ENCODE measurements around the gene DNAH7. TPM values are rescaled to one million over a fixed set of nuclear protein-coding genes. Genes with fewer than 3 reads are reported as not detected.

DNAH7 gene
- total and polyA plus RNA-seq, 9 of the 15 experiments (the other 6 are each of a cell fraction or from before 2014, with no cell fraction given): 0.03 to 0.42 (median 0.18) TPM

DNA sequence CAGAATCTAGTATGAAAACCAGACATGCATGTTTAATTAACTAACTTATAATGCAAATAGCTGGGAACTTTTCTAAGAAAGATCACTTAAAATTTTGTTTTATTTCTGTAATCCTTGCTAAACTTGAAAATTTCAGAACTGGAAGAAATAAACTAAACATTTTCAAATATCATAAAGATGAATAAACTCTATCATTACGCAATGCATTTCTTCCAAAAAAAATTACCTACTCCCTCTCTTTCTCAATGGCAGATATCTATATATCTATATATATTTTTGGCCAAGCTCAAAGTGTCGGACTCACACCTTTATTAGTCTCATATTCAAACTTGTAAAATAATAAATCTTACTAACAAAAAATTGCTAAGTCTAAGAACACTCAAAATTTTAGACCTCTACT, 253.6 kb downstream of the DNAH7 start:
- H3K9me1 ChIP-seq (ENCODE audit: control insufficient read depth, insufficient read depth, low read length): no peaks in the 10 kb centered on the region
- no peaks in the 10 kb centered on the region for H3K4me1 ChIP-seq (replicated peaks in 1 of 2; ENCODE audit: control insufficient read depth in 2 of 2, insufficient read depth in 2 of 2, low read length in 2 of 2)
- H4K20me1 ChIP-seq (replicated peaks; ENCODE audit: control insufficient read depth, insufficient read depth, low read length): no peaks in the 10 kb centered on the region
- 59% methylated on average over 2 of the region's 2 CpGs for WGBS (ENCODE audit: insufficient coverage, low coverage, missing lambda C conversion rate)
- no TSS peak for BruUV-seq (replicated peaks)
- DNase-seq (ENCODE audit: extremely low read depth in 1 of 4, low spot score in 3 of 4) (no peak), ATAC-seq (no peak), FAIRE-seq (no peak)
- no peak for TF ChIP-seq ZNF77 (CRISPR knock-in tag; IDR thresholded peaks at IDR 0.05)
- TF ChIP-seq, protein P1, sequence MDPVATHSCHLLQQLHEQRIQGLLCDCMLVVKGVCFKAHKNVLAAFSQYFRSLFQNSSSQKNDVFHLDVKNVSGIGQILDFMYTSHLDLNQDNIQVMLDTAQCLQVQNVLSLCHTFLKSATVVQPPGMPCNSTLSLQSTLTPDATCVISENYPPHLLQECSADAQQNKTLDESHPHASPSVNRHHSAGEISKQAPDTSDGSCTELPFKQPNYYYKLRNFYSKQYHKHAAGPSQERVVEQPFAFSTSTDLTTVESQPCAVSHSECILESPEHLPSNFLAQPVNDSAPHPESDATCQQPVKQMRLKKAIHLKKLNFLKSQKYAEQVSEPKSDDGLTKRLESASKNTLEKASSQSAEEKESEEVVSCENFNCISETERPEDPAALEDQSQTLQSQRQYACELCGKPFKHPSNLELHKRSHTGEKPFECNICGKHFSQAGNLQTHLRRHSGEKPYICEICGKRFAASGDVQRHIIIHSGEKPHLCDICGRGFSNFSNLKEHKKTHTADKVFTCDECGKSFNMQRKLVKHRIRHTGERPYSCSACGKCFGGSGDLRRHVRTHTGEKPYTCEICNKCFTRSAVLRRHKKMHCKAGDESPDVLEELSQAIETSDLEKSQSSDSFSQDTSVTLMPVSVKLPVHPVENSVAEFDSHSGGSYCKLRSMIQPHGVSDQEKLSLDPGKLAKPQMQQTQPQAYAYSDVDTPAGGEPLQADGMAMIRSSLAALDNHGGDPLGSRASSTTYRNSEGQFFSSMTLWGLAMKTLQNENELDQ (CRISPR knock-in tag; IDR thresholded peaks at IDR 0.05; ENCODE audit: borderline replicate concordance): no peak
- TF ChIP-seq JUN (IDR thresholded peaks at IDR 0.05; ENCODE audit: borderline replicate concordance, low read depth, low read length): no peak
- no peak for TF ChIP-seq JUN (CRISPR knock-in tag; IDR thresholded peaks at IDR 0.05; ENCODE audit: borderline replicate concordance)
- no peak for TF ChIP-seq CEBPG (CRISPR knock-in tag; IDR thresholded peaks at IDR 0.05)
- TF ChIP-seq CEBPG (tag; conservative IDR thresholded peaks at IDR 0.05 in 1 of 2, IDR thresholded peaks at IDR 0.05 in 1 of 2): peak in 1 of 2 experiments; percentile 79; a peak in 2 of 4 replicates
- intact Hi-C loops (cut with micrococcal nuclease): no loop called here
- ChIA-PET POLR2A (no interaction called here), CTCF (ENCODE audit: low intra/inter-chr PET ratio) (no interaction called here)
- in situ Hi-C loops (cut with MboI): no loop called here
- no peaks in the 10 kb centered on the region for H3K36me3 ChIP-seq (ENCODE audit: control insufficient read depth, insufficient read depth, low read length)
- H3K79me2 ChIP-seq (ENCODE audit: control insufficient read depth, insufficient read depth, low read length): no peaks in the 10 kb centered on the region
- no peaks in the 10 kb centered on the region for H3K9me3 ChIP-seq (replicated peaks; ENCODE audit: control insufficient read depth, insufficient read depth, low read depth, low read length)
- no peak overlapping the region for H3K4me3 ChIP-seq
- H3K27me3 ChIP-seq (ENCODE audit: control insufficient read depth in 2 of 2, insufficient read depth in 2 of 2, low read length in 2 of 2): no peaks in the 10 kb centered on the region
- H3K4me2 ChIP-seq (ENCODE audit: insufficient read depth, low read length): no peak overlapping the region
- no peak overlapping the region for H3K27ac ChIP-seq (ENCODE audit: extremely low read depth, low read depth, low read length)
- no peak overlapping the region for H3K9ac ChIP-seq (ENCODE audit: insufficient read depth in 1 of 2, low read depth in 2 of 2, low read length in 2 of 2)
- H2AFZ ChIP-seq (ENCODE audit: low read depth, low read length): no peak overlapping the region

Measured in K562 (cell line).